ENCODE results near the gene SDHB.
A peak's percentile ranks its signal among the peaks of the same experiment; 100 is the strongest.

Gene SDHB

DNA sequence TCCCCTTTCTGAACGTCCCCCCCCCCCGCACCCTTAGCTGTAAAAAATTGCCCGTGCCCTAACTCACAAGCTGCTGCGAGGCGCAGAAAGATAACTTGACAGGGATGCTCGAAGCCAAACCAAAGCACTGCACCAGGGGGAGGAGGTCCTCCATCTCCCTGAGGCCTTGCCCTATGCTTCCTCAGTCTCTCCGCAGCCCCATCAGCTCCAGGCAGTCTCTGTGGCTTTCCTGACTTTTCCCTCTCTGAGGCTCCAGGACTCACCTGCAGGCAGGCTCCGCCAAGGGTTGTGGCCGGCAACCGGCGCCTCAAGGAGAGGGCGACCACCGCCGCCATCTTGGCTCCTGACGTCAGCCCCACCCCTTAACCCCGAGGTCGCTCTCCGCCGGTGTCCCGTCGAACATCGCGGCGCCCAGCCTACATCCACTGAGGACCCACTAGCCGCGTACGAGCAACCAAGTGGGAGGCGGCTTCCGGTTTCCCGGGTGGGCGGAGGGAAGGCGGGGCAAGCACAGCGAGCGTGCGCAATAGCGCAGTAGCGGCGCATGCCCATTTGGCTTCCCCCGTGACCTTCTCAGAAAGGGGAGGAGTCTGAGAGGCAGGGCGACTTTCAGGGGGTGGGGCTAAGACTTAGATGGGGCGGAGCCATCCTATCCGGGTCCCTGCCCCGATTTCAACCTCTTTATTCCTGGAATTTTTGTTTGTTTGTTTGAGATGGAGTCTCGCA lies at the start of gene SDHB:
TSS of gene SDHB (minus strand) at position 348 of the 726 bp plus-strand sequence. CDS start at position 335, 13 bp downstream.
- DNase-seq (ENCODE audit: low read depth, low spot score): peak; percentile 97

DNA sequence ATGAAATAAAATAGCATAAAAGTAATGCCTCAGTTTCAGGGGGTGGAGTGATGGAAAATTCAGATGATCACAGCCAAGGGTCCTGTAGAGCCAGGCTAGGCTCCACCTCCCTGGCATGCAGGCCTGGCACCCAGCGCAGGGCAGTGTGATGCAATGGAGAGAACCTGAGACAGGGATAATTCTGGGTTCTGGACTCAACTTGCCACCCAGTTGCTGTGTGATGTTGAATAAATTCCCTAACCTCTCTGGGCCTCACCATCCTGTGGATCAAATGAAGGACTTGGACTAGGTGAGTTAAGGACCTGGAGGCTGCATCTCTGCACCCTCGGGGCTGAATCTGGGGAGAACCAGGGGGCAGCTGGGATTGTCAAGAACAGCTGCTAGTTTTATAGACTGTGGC lies 48.4 kb upstream of the SDHB start:
- no peak for DNase-seq (ENCODE audit: low read depth, low spot score)

DNA sequence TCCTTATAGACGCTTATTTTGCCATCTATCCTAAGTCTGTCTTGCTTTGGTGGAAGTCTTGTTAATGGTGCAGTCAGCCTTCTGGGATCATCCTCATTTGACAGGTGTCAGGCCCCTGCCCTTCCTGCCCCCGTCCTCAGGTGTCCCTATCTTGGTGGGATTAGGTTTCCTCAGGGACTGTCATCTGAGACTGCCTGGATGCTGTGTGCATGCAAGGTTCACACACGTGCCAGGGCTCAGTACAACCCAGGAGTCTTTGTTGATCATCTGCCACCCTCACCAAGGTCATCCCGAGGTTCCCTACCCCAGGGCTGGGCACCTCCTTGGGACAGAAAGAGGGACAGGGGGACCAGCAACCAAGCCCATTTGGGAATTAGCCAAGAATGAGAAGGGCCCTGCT lies 47.4 kb upstream of the SDHB start:
- no peak for DNase-seq (ENCODE audit: low read depth, low spot score)

DNA sequence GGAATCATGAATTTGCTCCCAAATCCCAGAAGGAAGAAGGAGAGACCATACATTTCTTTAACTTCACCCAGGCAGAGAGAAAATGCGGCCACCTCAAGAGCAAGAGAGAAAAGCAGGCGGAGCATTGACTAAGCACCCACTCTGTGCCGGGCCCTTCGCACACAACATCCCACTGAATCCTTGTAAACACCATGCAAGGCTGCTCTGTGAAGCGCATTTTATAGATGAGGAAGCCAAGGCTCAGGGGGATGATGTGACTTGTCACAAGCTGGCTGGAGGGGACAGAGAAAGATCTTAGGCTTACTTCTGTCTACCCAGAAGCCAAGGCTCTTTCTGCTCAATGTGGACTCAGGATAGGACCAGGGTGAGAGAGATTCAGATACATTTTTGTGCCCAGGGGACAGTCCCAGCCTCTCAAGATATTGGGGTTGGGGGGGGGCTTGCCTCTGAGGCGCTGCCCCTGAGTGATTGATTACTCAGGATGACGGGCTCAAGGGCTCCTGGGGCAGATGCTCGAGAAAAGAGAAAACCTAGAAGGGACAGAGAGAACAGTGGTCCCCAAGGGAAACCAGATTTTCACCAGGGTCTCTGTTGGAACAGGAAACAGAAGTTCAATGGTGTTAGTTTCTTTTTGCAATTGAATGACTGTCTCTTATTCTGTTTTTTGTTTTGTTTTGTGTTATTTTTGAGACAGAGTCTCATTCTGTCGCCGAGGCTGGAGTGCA lies 45.9 kb upstream of the SDHB start:
- DNase-seq (ENCODE audit: low read depth, low spot score): no peak

DNA sequence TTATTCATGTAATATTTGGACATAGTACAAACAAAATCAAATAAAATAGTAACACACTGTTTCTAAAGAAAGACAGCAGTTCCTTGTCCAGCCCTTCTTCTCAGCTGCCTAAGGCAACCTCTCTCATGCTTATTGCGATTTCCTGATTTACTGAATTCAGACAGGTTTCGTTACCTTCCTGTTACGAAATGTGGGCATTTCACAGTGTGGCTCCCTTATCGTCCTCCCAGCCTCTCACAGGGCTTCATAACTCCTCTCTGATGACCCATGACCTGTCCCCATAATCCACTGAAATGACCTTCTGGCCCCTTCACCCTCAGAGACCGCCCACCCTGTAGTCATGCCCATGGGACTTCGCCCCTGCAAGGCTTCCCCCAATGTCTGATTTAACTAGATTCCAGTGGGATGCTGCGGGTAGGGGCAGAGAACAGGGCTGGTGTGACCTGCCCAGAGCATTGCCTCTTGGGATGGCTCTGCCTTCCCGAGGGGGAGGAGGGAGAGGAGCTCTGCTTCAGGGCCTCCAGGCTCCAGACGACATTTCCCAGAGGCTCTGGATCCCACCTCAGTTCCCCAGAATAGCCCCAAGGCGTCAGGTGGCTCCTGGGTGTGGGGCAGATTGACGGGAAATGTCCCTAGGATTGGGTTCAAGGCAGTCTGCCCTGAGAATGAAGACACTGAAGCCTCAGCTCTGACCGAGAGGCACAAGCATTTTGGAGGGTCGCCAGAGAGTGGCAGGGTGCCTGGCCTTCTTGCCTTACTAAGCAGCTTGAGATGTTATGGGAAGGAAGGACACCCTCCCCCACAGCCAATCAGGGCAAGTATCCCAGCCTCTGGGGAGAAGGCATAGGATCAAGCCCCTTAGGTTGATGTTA lies 44.9 kb upstream of the SDHB start:
- no peak for DNase-seq (ENCODE audit: low read depth, low spot score)

DNA sequence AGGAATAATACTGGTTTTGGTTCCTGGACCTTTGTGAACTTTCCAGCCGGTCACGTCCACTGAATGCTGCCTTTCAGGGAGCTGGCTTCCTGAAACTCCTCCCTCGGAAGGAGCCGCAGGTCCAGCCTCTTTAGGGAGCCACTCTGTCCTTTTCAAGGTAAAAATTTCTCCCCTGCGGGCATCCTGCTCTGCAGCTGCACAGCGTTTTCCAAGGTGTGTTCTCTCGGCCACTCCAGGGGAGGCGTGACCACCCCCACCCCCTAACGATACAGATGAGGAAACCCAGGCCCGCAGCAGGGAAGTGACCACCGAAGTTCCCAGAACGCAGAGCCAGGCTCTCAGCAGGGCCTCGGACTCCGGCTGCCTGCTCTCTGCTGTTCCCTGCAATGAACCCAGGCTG lies 44.0 kb upstream of the SDHB start:
- no peak for DNase-seq (ENCODE audit: low read depth, low spot score)

DNA sequence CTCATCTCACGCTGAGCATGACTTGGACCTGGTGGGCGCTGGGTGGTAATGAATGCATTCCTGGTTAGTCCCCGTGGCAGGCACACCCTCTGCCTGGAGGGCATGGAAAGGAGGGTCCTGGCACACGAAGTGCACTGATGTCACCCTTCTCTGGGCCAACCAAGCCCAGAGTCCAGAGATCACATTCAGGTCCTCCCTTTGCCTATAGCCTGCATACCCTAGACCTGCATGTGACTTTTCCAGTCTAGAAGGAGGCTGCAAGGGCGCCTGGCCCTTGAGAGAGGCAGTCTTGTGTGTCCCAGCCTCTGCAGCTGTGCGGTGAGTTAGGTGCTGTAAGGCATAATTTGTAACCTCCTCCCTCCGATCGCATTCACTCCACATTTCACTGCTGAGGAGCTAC lies 43.3 kb upstream of the SDHB start:
- no peak for DNase-seq (ENCODE audit: low read depth, low spot score)

DNA sequence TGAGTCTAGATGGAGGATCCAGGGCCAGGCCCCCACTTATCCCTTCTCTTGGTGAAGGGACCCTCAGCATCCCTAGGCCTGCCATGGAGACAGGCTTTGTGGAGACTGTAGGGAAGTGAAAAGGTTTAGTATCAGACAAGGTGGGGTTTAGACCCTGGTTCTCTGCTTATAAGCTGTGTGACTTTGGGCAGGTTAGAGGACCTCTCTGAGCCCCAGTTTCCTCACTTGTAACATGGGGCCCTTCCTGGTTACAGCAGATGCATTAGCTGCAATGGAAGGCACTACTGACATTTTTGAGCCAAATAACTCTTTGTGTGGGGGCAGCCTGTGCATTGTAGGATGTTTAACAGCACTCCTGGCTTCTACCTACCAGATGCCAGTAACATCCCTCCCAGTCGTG lies 42.8 kb upstream of the SDHB start:
- no peak for DNase-seq (ENCODE audit: low read depth, low spot score)

DNA sequence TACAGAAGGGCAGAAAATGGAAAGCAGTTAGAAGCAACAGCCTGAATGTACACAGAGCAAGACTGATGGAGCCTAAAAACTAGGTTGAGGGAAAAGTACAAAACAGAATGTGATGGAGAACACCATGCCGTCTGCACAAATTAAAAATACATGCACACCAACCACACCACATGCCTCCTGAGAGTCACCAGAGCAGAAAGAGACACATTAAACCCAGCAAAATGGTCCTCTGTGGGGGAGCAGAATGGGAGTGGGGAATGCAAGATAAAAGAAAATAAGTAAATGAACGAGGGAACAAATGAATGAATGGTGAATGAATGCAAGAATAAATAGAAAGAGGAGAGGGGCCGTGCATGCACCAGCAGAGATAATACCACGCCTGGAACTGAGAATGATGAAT lies 41.3 kb upstream of the SDHB start:
- DNase-seq (ENCODE audit: low read depth, low spot score): no peak

DNA sequence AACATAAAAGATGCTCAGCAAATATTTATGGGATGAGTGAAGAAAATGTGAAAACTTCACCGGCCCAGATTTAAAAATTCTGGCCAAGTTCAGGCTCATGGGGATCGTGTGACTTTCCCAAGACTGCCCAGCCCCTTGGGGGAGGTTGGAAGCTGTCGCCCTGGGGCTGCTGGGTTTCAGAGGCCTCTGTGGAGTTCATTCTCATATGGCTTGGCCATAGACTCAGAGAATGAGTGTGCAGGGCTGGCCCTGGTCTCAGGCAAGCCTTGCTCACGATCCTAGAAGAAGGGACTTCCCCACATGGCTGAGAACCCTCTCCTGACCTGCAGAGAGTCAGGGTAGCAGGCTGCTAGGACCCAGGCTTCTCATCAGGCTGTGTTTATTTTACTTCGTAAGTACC lies 40.8 kb upstream of the SDHB start:
- no peak for DNase-seq (ENCODE audit: low read depth, low spot score)

DNA sequence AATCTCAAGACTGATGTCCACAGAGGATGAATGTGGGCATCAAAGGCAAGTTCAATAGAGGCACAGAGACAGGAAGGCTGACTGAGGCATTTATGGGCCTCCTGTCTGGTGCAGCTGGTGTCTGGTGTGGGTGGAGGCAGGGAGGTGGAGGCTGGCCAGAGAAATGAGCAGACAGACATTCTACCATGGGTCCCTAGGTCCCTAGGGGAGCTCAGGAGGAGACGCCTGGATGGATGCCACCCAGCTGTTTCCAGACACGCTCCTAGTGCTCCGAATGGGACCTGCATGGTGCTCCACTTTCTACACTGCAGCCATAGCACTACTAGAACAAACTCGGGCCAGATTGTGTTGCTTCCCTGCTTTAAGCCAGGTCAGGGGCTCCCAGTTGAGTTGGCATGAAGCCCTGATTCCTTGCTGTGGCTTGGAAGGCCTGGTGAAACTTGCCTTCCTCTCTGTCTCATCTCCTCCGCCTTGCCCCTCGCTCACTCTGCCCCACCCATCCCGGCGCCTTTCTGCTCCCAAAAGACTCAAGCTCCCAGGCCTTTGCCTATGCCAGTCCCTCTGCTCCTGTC lies 40.1 kb upstream of the SDHB start:
- DNase-seq (ENCODE audit: low read depth, low spot score): no peak

DNA sequence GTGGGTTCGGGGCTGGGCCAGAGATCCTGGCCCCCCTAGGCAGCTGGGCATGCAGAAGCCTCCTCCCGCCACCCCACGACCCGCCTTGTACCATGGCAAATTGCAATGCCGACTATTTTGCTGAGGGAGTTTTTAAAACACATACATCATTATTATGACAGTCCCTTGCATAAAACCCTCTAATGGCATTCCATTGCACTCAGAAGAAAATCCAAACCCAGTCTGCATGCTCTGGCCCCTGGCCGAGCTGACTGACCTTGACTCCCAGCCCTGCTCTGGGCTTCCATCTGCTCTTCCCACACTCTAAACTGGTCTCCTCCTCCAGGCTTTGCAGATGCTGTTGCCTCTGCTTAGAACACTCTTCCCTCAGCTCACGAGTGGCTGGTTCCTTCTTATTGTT lies 37.4 kb upstream of the SDHB start:
- no peak for DNase-seq (ENCODE audit: low read depth, low spot score)

DNA sequence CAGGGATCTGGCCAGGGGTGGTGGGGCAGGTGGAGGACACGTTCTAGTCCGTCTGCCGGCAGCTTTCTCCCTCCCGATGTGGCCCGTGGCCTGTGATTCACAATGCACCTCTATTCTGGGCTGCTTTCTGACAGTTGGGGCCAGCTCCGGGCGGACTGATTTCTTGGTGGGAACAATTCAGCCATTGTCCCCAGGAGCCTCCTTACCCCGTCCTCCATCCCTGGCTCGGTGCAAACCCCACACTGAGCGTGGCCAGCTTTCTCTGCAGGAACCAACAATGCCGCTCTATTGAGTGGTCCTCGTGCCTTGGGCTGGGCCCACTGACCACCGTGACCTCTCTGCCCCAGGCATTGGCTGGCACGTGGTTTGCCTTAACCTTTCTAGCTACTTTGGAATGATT lies 35.7 kb upstream of the SDHB start:
- DNase-seq (ENCODE audit: low read depth, low spot score): no peak

DNA sequence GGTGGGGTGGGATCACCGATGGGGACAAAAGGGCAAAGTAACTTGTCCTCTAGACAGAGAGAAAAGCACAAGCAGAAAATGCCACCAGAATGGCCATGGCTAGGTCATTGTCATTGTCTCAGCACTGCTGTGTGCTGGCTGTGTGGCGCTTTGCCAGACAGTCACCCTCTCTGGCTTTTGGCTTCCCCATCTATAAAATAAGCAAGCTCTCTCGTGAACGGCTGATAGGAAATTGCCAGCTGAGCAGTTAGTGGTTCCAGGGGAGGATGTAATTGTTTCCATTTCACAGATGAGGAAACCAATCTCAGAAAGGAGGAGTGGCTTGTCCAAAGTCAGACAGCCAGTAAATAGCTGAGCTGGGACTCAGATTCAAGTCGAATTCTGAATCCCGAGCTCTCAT lies 32.9 kb upstream of the SDHB start:
- DNase-seq (ENCODE audit: low read depth, low spot score): no peak

DNA sequence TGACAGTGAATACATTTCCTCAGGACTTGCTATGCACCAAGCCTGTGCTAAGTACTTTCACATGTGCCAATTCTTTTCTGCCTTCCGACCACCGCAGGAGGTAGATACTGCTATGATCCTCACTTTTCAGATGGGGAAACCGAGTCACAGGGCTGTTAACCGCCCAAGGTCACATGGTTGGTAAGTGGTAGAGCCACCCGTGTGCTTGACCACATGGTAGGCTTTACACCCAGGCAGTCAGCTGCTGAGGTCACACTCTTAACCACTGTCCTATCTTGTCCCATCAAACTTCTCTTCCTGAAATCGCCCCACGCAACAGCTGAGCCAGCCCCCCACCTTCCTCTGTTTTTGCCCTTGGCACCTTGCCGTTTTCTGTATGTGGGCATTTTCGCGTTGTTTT lies 31.0 kb upstream of the SDHB start:
- DNase-seq (ENCODE audit: low read depth, low spot score): no peak

DNA sequence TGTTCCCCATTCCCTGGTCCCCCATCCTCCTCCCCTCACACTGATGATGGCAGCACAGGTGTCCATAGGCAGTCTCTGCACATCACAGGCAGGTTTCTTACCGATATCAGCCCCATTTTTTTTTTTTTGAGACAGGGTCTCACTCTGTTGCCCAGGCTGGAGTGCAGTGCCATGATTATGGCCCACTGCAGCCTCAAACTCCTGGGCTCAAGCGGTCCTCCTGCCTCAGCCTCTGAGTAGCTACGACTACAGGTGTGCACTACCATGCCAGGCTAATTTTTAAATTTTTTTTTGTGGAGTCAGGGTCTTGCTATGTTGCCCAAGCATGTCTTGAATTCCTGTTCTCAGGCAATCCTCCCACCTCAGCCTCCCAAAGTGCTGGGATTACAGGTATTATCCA lies 28.9 kb upstream of the SDHB start:
- no peak for DNase-seq (ENCODE audit: low read depth, low spot score)

DNA sequence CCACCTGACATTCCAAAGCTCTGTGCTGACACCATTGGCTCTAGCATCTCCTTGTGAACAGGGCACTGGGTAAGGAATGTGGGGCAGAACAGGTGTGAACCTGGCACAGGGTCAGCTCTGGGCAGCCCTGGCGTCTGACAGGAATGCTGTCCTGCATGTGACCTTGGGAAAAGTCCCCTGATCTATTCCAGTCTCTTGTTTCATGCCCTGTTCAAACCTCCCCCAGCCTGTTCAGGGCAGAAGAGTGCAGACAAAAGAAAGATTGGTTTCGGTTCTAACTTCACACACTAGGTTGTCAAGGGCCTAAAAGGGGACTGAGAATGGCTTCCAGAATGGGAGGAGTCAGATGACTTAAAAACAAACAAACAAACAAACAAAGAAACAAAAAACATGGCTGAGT lies 27.6 kb upstream of the SDHB start:
- DNase-seq (ENCODE audit: low read depth, low spot score): no peak

DNA sequence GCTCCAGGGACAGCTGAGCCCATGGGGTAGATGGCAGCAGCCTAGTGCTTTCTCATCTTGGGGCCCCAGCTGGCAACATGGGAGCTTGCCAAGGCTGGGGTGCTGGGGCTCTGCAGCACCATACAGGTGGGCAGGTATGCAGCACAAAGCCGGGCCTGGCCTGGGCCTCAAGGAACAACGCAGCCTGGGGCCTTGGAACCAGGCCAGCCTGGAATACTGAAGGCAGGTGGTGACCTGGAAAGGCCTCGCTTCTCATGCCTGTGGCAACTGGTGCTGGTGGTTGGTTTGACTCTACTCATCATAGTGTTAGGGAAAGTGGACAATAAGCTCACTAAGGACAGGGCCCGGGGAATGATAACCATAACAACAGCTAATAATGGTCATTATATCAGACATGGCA lies 27.0 kb upstream of the SDHB start:
- DNase-seq (ENCODE audit: low read depth, low spot score): no peak

DNA sequence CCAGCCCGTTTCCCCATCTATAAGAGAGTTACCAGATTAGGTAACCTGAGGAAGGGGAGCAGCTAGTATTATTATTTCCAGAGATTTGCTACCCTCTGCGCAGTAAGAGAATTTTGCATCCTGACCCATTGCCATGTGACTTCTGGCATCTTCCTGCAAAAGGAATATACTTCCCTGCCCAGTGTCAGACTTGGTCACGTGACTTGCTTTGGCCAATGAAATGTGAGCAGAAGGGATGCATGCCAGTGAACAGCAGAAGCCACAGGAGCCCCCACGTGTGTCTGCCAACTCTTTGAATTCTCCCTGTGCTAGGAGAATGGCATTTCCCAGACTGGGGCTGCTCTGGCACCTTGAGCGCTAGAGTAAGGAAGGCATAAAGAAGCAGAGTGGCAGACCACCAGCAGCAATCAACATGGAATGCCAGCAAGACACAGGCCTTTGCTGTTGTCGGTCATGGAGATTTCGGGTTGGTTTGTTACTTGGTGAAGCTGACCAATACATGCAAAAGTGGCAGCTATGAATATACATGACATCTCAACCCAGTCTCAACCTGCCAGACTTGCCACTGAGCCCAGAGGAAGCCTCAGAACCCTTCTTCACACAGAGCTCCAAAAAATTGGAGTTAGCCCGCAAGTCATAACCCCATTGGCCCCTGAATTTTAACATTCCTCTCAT lies 26.4 kb upstream of the SDHB start:
- DNase-seq (ENCODE audit: low read depth, low spot score): no peak

DNA sequence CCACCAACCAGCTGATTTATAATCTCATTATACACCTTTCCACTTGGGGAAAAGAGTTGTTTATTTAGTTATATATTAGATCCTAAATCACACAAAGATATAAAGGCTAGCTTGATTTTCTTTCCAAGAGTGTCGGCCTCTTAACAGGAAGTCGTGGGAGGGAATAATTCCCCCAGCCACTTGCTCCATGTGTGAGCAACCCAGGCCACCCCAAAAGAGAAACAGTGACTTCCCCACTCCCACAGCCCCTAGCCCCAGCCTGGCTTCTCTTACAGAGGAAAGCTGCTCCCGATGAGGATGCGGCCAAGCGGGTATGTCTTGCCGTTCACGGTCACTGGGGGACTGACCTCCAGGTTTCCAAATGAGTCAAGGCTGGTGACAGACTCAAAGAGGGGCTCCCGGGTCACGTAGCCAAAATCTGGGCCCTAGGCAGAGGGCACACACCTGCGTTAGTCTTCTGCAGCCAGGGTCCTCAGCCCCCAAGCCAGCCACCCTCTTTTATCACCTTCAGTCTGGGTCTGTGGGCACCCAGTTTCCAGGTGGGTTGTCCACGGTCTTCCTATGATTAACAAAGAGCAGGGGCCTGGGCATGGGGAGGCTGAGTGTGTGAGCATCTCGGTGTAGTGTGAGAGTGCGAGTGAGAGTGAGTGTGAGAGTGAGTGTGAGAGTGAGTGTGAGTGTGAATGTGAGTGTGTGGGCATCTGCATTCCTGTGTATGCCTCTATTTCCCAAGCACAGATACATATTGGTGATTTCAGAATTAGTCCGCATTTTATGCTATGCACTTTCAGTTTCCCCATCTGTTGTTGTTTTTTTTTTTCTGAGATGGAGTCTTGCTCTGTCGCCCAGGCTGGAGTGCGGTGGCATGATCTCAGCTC lies 25.4 kb upstream of the SDHB start:
- no peak for DNase-seq (ENCODE audit: low read depth, low spot score)

Data from activated naive CD8-positive, alpha-beta T cell treated with anti-CD3 and anti-CD28 coated beads, Interleukin-2, amount 50 U/mL, for 16 hours (primary cell).